ENCODE measurements around the gene VWC2L.

The VWC2L gene

GRCh38 chr2:214604861-214605260, 194.0 kb downstream of the VWC2L start:
- DNase-seq = no peak

DNA sequence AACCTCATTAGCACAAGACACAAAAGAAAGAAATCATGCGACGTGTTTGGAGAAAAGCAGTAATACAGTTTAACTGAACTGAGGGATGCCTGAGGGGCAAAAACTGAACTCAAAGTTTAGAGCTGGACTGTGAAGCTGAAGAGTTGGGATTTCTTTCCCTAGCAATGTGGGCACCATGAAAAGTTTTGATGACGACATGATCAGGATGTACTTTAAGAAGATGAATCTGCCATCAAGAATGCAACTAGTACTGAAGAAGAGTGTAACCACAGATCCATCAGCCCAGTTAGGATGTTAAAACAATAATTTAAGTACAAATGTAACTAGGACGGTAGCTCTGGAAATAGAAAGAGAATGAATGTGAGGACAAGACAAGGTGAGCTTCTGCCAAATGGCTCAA, 196.2 kb downstream of the VWC2L start:
- no peak for DNase-seq

DNA sequence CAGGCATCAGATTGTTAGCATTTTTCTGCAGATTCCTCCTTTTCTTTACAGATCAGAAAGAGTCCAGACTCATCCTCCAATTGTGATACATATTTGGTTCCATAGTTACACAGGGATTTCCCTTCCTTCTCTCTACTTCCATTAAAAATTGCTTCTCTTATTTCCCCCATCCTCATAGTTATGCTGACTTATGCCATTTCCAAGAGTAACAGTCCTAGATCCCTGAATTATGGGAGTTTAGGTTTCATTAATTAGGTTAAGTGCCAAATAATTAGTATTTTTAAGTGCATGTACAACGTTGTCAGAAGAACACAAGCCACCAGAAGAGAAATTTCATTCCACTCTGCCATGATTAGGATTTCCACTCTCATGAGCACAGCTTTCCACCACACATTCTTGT, 200.2 kb downstream of the VWC2L start:
- no peak for DNase-seq

DNA sequence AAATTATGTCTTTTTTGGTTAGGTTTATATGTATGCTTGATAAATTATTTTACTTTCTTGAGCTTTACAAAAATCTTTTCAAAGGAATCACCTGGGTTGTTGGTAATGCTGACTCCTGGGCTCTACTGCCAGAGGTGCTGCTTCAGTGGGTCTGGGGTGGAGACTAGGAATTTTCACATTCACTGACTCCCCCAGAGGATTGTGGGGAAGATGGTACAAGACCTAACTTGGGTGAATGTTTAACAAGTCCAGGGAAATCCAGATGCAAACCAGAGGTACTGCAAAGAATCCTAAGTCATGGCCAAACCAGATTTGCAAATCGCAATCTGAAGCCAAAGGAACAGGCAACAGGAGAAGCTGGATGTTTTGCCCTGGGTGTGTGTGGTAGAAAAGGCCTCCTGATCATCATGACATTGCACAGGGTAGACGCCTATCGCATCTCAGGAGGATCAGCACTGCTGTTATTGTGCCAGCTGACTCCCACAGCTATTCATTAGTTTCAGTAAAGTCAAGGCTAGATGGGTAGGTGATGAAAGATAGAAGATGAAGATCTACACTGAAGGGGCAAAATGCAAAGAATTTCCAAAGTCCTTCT, 213.4 kb downstream of the VWC2L start:
- no peak for DNase-seq

- DNase-seq = no peak
These were observed 217.2 kb downstream of the VWC2L start for GRCh38 chr2:214628091-214628490.
